ENCODE measurements around the gene ACY1. TPM values are rescaled to one million over a fixed set of nuclear protein-coding genes. Genes with fewer than 3 reads are reported as not detected.

Gene ACY1
- total and polyA plus RNA-seq, 2 of the 13 experiments (the other 11 are each of a cell fraction or from before 2014, with no cell fraction given) = 113 to 162 TPM

- TF ChIP-seq MNT (IDR thresholded peaks at IDR 0.05) (peak; percentile 88), MATR3 (CRISPR knock-in tag; IDR thresholded peaks at IDR 0.05) (no peak), SMYD3 (CRISPR knock-in tag; IDR thresholded peaks at IDR 0.05) (peak; percentile 35; the same call in 1 of the 2 replicates), SOX13 (IDR thresholded peaks at IDR 0.05) (peak; percentile 24; the same call in 1 of the 2 replicates), SOX13 (CRISPR knock-in tag; conservative IDR thresholded peaks at IDR 0.05 in 1 of 2, IDR thresholded peaks at IDR 0.05 in 1 of 2) (peak in 1 of 2 experiments; percentile 70; a peak in 2 of 4 replicates), PCBP2 (optimal IDR thresholded peaks at IDR 0.05; ENCODE audit: low read depth, low read length, poor library complexity, severe bottlenecking) (no peak), ZNF142 (CRISPR knock-in tag; IDR thresholded peaks at IDR 0.05) (peak; percentile 92; the same call in 1 of the 2 replicates), ZNF772 (CRISPR knock-in tag; IDR thresholded peaks at IDR 0.05) (peak; percentile 96), ZBTB14 (CRISPR knock-in tag; IDR thresholded peaks at IDR 0.05) (no peak), NCOA5 (CRISPR knock-in tag; IDR thresholded peaks at IDR 0.05) (no peak), HMGXB4 (CRISPR knock-in tag; IDR thresholded peaks at IDR 0.05; ENCODE audit: borderline replicate concordance in 1 of 2, low read depth in 1 of 2) (peak; percentile 67 to 83; a peak in 3 of 4 replicates), REPIN1 (CRISPR knock-in tag; IDR thresholded peaks at IDR 0.05; ENCODE audit: borderline replicate concordance, low read depth) (peak; percentile 69), ZNF619 (CRISPR knock-in tag; IDR thresholded peaks at IDR 0.05) (0 out of 2 replicates have a peak, but pooled peaks have one; percentile 25), PHB2 (IDR thresholded peaks at IDR 0.05; ENCODE audit: partially characterized antibody) (no peak), FOXP4 (CRISPR knock-in tag; IDR thresholded peaks at IDR 0.05) (peak; percentile 39)
Observed at GRCh38 chr3:51982838-51983577, at the start of gene ACY1 (continued).

Measured in HepG2 (cell line).